Right lung (tissue), 5 donors: ENCODE data around the gene JAKMIP3. TPM values are rescaled to one million over a fixed set of nuclear protein-coding genes. Genes with fewer than 3 reads are reported as not detected.

Source experiments
- DNase-seq, 2 donors: peaks; one replicate each; pipeline ENCODE4 v3.0.0-alpha.2; 2013
- polyA plus RNA-seq, 5 donors: library from polyadenylated mRNA; unstranded; fragments of 120-200 nt; gene quantifications; one replicate each; pipeline versions ENCODE4 v1.2.1 to v1.2.3, GENCODE V29; 2013; ENCODE audit warnings: inconsistent platforms in 1 of 5, low replicate concordance in 1 of 5; ENCODE audit not compliant: insufficient read length in 5 of 5, insufficient read depth in 1 of 5

The JAKMIP3 gene
- polyA plus RNA-seq, 5 donors, result 0.23 to 0.43 (median 0.31) TPM

- DNase-seq, result no peak
Observed at GRCh38 chr10:132098539-132099388, 33.0 kb downstream of the JAKMIP3 start.

GRCh38 chr10:132099389-132100090 lies 33.8 kb downstream of the JAKMIP3 start:
- no peak for DNase-seq

GRCh38 chr10:132100091-132100481 lies 34.3 kb downstream of the JAKMIP3 start:
- no peak for DNase-seq

GRCh38 chr10:132100556-132101349 lies 35.0 kb downstream of the JAKMIP3 start:
- no peak for DNase-seq

GRCh38 chr10:132101529-132101928 lies 35.8 kb downstream of the JAKMIP3 start:
- no peak for DNase-seq

- DNase-seq, result no peak
Observed at GRCh38 chr10:132102071-132102716, 36.4 kb downstream of the JAKMIP3 start.

- no peak for DNase-seq
Observed at GRCh38 chr10:132102717-132103110, 37.0 kb downstream of the JAKMIP3 start.

GRCh38 chr10:132103116-132103910 lies 37.6 kb downstream of the JAKMIP3 start:
- no peak for DNase-seq

GRCh38 chr10:132104062-132104461 lies 38.3 kb downstream of the JAKMIP3 start:
- no peak for DNase-seq

GRCh38 chr10:132104471-132105301 lies 38.9 kb downstream of the JAKMIP3 start:
- DNase-seq, result no peak

- DNase-seq, result no peak
Observed at GRCh38 chr10:132105302-132105995, 39.7 kb downstream of the JAKMIP3 start.

GRCh38 chr10:132106431-132106830 lies 40.7 kb downstream of the JAKMIP3 start:
- no peak for DNase-seq

GRCh38 chr10:132107186-132107948 lies 41.6 kb downstream of the JAKMIP3 start:
- no peak for DNase-seq

- DNase-seq, result no peak
Observed at GRCh38 chr10:132107949-132108877, 42.5 kb downstream of the JAKMIP3 start.

GRCh38 chr10:132109341-132110110 lies 43.8 kb downstream of the JAKMIP3 start:
- DNase-seq, result peak; percentile 49 to 67

- no peak for DNase-seq
Observed at GRCh38 chr10:132110111-132110521, 44.4 kb downstream of the JAKMIP3 start.

- DNase-seq, result no peak
Observed at GRCh38 chr10:132110713-132111112, 45.0 kb downstream of the JAKMIP3 start.
